GM23338 (cell line): ENCODE results near the gene S100P.

Source experiments
- JUNB ChIP-seq: IDR thresholded peaks from one replicate; pipeline ENCODE4 v1.6.1; 2016; ENCODE audit warnings: antibody characterized with exemption; ENCODE audit not compliant: unreplicated experiment
- REST ChIP-seq: IDR thresholded peaks from one replicate; pipeline ENCODE4 v1.6.1; 2018; ENCODE audit warnings: antibody characterized with exemption; ENCODE audit not compliant: unreplicated experiment
- ZNF114 ChIP-seq: fragments of 250-450 bp; sonication (Bioruptor Pico); IDR thresholded peaks from 2 replicates; pipeline ENCODE4 v1.5.0; 2020; ENCODE audit warnings: mild to moderate bottlenecking, moderate library complexity

GRCh38 chr4:6719611-6720179, 26.0 kb downstream of the S100P start:
- TF ChIP-seq REST: no peak
- no peak for TF ChIP-seq JUNB
- no peak for TF ChIP-seq ZNF114
